Inflammatory macrophage treated with lipopolysaccharide for 4 hours (primary cell): ENCODE results near the gene SEL1L2.

ENCODE experiments used
- DNase-seq: peaks from one replicate; pipeline ENCODE4 v3.0.0-alpha.2; 2020

Gene SEL1L2

GRCh38 chr20:13928901-13929300 is 61.5 kb downstream of the SEL1L2 start:
- DNase-seq, result no peak

- no peak for DNase-seq
These were observed 63.2 kb downstream of the SEL1L2 start for GRCh38 chr20:13927171-13927570.

- no peak for DNase-seq
These were observed 68.2 kb downstream of the SEL1L2 start for GRCh38 chr20:13922241-13922640.

GRCh38 chr20:13915284-13915683 is 75.1 kb downstream of the SEL1L2 start:
- no peak for DNase-seq

- DNase-seq, result no peak
These were observed 76.8 kb downstream of the SEL1L2 start for GRCh38 chr20:13913572-13913971.

GRCh38 chr20:13913131-13913530 is 77.3 kb downstream of the SEL1L2 start:
- no peak for DNase-seq

GRCh38 chr20:13910492-13910891 is 79.9 kb downstream of the SEL1L2 start:
- DNase-seq, result no peak

- no peak for DNase-seq
These were observed 81.3 kb downstream of the SEL1L2 start for GRCh38 chr20:13909067-13909466.

GRCh38 chr20:13904766-13905165 is 85.6 kb downstream of the SEL1L2 start:
- DNase-seq, result no peak

GRCh38 chr20:13900496-13900895 is 89.9 kb downstream of the SEL1L2 start:
- no peak for DNase-seq

- DNase-seq, result no peak
These were observed 92.3 kb downstream of the SEL1L2 start for GRCh38 chr20:13898012-13898612.

GRCh38 chr20:13891575-13891974 is 98.8 kb downstream of the SEL1L2 start:
- no peak for DNase-seq

- no peak for DNase-seq
These were observed 105.6 kb downstream of the SEL1L2 start for GRCh38 chr20:13884803-13885202.

- DNase-seq, result no peak
These were observed 107.0 kb downstream of the SEL1L2 start for GRCh38 chr20:13883425-13883824.

- no peak for DNase-seq
These were observed 111.8 kb downstream of the SEL1L2 start for GRCh38 chr20:13878566-13878965.

- no peak for DNase-seq
These were observed 112.6 kb downstream of the SEL1L2 start for GRCh38 chr20:13877793-13878192.

- DNase-seq, result no peak
These were observed 115.1 kb downstream of the SEL1L2 start for GRCh38 chr20:13875265-13875811.

GRCh38 chr20:13874394-13875157 is 115.8 kb downstream of the SEL1L2 start:
- no peak for DNase-seq

- no peak for DNase-seq
These were observed 116.6 kb downstream of the SEL1L2 start for GRCh38 chr20:13873831-13874230.

- DNase-seq, result peak; percentile 39
These were observed 120.2 kb downstream of the SEL1L2 start for GRCh38 chr20:13870170-13870748.

- DNase-seq, result peak; percentile 91
These were observed 122.1 kb downstream of the SEL1L2 start for GRCh38 chr20:13868331-13868730.

- peak; percentile 52 for DNase-seq
These were observed 124.5 kb downstream of the SEL1L2 start for GRCh38 chr20:13865791-13866351.

- DNase-seq, result no peak
These were observed 125.3 kb downstream of the SEL1L2 start for GRCh38 chr20:13865156-13865555.

GRCh38 chr20:13863244-13863643 is 127.2 kb downstream of the SEL1L2 start:
- peak; percentile 72 for DNase-seq
